HG02610 (cell line): Measurements from ENCODE around the gene ALAS2.
"Not testable (repeated sequence)": the region's sequence is repeated elsewhere in the genome, so short reads cannot be mapped to it uniquely, and the experiment has no call there.

ENCODE experiments used
- ATAC-seq: cut with Tn5 transposase; IDR thresholded peaks from one replicate; pipeline ENCODE4 v1.9.1; 2021; ENCODE audit warnings: mild to moderate bottlenecking, moderate library complexity; ENCODE audit not compliant: unreplicated experiment

ALAS2 gene

DNA sequence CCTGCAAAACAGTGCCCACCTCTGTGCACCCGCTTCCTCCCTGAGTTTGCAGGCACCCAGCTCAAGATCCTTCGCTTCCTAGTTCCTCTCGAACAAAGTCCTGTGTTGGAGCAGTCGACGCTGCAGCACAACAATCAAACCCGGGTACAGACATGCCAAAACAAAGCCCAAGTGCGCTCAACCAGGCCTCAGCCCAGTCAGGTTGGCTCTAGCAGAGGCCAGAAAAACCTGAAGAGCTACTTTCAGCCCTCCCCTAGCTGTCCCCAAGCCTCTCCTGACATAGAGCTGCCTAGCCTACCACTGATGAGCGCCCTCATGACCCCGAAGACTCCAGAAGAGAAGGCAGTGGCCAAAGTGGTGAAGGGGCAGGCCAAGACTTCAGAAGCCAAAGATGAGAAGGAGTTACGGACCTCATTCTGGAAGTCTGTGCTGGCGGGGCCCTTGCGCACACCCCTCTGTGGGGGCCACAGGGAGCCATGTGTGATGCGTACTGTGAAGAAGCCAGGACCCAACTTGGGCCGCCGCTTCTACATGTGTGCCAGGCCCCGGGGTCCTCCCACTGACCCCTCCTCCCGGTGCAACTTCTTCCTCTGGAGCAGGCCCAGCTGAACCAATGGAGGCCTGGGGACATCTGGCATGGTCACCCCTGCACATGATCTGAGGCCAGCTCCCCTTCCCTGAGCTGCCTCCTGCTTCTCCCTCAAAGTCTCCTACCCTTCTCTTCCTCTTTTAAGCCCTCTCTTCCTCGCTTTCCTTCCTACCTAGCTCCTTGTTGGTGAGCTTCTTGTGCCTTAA, 23.8 kb downstream of the ALAS2 start:
- ATAC-seq, result no peak

DNA sequence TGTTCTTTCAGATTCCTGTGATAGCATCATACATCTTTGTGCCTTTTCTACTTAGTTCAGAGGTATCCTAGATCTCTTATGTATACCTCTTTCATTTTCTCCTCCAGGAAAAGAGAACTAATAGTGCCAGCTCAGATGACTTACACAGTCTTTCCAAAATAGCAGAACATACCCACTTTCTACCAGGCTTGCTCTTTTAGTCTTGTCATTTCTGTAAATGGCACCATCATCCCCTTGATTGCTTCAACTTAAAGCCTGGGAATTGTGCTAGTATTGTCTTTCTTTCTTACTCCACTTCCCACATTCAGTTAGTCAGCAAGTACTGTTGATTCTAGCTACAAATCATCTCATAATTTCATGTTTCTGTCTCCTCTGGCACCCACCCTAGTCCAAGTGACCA, 25.5 kb downstream of the ALAS2 start:
- ATAC-seq, result no peak

DNA sequence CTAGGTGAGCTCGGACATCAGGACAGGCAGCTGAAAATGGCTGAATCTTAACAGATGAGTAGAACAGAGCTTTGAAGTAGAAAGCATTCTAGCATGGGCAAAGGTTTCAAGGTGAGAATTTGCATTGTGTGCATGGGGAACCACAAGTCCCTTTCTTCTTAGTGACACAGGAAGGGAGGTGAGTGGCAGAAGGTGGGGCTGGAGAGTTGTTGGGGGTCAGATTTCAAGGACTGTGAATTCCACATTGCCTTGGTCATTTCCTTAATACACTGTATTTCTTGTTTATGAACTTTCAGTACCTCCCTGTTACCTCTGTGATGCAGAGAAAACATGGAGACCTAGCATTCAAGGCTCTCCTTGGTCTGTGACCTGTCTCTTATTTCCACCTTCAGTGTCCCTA, 26.5 kb downstream of the ALAS2 start:
- ATAC-seq, result no peak

DNA sequence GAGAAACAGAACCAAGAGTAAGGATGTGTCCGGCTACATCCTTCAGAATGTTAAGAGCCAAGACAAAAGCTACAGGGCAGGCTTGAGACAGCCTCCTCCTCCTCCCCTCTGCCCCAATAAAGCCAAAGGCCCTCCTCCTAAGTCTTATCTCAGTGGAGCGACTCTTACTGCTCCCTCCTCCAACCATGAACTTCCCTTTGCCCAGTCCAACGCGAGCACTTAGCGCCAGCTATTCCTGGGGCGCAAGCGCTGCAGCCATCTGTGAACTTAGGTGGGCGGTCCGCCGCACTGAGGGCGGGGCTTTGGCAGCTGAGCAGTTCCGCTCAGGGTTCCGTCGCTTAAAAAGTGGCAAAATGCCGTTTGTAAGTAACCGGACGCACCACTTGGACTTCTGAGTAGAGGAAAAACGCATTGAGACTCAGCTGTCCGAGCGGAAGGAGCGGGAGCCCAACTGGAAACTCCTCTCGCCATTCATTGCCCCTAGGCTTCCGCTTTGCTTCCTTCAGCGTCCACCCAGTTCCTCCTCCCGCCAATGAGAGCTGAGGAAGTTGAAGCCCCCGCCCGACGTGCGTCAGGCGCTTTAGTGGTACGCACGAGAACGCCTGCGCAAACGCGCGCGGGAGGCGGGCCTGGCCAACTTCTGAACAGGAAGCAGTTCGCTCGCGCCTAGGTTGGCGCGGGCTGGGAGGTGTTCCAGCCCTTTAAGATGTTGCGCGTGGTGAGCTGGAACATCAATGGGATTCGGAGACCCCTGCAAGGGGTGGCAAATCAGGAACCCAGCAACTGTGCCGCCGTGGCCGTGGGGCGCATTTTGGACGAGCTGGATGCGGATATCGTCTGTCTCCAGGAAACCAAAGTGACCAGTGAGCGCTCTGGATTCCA, 30.8 kb downstream of the ALAS2 start, which contains the start of gene APEX2:
Gene APEX2, plus strand, starts transcription at position 647 of the 882 bp plus-strand sequence. Its CDS starts 60 bp downstream, at position 707.
- peak; percentile 91 for ATAC-seq

DNA sequence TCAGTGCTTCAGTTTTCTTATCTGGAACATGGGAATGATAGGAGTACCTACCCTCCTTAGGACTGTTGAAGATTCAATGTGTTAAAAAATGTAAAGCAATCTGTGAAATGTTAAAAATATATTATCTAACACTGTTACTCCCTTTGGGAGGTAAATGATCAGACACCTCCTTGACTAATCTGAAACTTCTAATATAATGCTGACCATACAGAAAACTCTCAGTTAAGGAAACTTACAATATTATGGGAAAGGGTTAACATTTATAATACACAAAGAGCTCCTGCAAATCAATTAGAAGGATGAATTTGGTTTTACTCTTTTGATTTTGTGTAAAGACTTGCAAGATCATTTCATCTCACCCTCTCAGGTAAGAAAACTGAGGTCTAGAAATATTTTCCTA, 35.2 kb downstream of the ALAS2 start:
- no peak for ATAC-seq

DNA sequence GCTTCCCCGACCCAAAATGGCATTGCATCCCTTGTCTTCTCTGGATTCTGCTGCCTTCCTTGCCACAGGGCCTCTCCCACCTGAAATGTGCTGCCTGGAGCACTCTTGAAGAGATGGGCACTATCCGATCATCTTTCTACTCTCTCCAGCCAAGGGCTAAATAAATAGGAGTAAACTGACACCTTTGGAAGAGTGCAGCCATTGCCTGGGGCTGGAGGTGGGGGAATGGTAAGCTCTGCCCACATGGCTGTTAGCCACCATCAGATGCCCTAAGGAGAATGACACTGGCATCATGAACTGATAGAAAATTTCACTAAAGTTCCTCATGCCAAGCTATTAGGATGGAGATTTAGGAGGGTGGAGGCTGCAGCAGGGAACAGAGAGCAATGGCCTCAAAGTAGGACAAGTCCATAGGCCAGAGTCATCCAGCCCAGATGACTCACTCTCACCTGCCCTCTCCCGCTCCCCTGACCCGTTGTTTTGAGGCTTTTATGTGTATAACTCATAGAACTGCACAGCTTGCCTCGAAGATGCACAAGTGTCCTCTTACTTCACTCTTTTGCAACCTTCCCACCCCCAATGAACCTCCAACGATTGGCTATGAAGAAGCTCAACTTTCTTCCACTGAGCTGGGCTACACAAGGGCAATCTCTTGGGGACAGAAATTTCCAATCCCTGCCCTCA, 36.0 kb downstream of the ALAS2 start:
- ATAC-seq, result no peak

DNA sequence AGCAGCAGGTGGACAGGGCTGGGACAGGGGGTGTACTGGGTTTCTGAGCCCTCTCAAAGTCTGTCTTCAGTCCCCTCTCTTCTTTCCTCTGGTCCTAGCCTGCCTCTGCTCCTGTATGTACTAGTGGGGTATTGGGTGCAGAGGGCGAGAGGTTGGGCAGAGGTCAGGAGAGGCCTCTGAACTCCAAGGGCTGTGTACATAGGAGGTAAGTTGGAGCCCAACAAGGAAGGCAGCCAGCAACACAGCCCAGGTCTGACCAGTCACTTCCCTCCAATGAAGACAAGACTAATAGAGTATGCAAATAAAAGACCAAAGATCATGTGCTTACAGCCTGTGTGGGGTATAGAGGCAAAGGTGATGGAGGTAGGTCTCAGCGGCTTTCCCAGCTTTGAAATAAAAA, 36.7 kb downstream of the ALAS2 start, which contains the start of gene PFKFB1:
Gene PFKFB1, minus strand, starts transcription at position 90 of the 400 bp plus-strand sequence. CDS start 181 bp downstream, outside the sequence.
- ATAC-seq, result no peak

DNA sequence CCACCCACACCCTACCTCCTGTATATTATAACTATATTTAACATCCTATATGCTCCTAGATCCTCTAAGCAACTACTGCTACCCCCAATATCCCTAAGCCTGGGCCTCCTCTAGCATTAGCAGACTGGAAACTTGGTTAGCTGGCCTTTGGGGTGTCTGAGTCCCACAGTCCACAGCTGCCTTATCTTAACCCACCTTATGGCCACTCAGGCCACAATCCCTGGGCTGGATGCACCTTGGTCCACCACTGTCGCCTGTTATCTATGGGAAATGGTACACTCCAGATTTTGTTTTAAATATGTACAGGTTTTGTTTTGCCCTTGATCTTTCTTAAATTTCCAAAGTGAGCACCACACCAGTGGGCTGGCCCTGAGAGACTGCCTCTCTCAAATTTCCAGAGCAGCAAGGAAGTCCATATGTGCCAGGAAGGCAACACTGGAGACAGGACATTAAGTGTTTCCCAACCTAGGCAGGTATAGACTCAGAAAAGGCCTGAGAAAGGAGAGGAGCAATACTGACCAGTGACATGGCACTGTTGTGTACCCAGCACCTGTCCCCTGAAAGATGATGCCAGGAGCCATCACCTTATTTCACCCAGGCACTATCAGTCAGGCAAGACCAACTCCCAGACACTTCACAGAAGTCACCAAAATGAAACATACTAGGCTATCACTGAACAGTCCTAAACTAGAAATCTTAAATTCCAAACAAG, 37.7 kb downstream of the ALAS2 start:
- ATAC-seq, result no peak

DNA sequence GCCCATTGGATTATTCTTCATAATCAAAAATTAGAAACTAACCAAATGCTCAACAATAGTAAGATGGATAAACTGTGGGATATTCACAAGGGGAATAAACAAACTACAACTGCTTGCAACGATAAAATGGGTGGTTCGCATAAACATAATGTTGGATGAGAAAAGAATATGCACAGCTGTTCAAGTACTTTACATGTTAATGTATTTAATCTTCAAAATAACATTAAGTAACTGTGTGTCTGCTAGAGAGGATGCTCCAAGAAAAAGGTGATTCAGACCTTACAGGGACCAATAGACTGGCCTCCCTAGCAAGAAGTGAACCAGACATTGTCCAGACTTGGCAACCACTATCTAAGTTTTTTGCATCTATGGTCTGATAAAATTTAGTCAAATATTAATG, 39.1 kb downstream of the ALAS2 start:
- ATAC-seq, result no peak

DNA sequence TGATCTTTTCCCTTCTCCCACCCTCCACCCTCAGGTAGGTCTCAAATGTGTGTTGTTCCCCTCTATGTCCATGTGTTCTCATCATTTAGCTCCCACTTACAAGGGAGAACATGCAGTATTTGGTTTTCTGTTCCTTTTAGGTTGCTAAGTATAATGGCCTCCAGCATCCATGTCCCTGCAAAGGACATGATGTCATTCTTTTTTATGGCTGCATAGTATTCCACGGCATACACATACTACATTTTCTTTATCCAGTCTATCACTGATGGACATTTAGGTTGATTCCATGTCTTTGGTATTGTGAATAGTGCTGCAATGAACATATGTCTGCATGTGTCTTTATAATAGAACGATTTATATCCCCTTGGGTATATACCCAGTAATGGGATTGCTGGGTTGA, 47.5 kb downstream of the ALAS2 start:
- ATAC-seq, result not testable (repeated sequence)

DNA sequence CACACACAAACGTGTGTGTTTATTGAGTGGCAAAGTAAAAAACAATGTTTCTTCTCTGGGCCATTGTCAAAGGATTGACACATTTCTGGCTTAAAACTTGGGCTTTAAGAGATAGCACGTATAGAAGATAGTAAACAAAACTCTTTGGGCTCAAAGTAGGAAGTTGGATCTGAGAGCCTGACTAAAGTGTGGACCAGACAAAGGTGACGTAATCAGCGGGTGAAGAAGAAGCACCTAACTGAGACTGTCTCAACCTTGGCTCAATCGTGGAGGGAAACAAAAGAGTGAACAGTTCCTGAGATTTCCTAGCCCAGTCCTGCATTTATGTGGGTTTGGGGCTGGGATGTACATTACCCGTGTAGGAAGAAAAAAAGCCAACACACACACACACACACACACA, 50.4 kb downstream of the ALAS2 start:
- no peak for ATAC-seq

DNA sequence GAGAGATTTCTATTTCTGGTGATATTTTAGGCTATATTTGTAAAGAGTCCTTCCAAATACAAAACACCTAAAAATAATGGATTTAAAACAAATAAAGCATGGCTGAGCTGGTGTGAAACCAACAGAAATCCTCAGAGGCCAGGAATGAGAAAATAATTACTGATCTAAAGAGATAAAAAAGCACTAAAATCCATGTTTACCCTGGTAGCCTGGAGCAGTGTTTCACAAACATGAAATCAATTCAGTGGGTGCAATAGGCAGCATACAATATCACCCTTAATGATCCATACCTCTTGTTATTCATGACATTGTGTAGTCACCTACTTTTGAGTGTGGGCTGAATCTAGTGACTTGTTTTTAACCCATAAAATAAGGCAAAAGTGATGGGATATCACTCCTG, 51.3 kb downstream of the ALAS2 start:
- no peak for ATAC-seq

DNA sequence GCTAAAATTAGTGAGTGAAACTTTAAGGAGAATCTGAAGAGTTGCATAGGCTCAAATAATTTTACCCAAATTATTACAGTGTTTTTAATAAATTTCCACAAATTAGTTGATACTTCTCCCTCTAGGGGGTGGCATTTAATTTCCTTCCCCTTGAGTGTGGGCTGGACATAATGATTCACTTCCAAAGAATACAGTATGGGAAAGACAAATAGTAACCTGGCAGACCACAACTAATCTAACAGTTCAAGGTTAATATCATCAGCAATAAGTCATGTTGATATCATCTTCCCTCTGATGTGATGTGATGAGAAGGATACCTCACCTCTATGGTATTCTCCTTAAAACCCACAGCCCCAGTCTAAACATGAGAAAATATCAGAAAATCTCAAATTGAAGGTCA, 52.3 kb downstream of the ALAS2 start:
- no peak for ATAC-seq

DNA sequence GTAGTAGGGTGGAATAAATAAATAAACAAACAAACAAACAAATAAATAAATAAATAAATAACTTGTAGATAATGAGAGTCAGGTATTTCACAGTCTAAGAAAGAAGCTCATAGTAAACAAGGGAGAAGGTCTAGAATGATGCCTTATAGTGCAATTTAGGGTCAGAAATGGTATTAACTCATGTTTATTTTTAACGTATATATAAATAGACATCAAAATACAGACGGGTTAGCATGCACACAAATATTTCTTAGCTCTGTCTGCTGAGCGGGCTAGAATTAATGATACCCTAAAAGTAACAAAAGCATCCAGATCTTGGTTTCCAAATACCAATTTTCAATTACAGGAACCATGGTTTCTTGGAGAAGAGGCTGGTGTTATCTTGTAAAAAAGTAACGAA, 53.4 kb downstream of the ALAS2 start:
- no peak for ATAC-seq

DNA sequence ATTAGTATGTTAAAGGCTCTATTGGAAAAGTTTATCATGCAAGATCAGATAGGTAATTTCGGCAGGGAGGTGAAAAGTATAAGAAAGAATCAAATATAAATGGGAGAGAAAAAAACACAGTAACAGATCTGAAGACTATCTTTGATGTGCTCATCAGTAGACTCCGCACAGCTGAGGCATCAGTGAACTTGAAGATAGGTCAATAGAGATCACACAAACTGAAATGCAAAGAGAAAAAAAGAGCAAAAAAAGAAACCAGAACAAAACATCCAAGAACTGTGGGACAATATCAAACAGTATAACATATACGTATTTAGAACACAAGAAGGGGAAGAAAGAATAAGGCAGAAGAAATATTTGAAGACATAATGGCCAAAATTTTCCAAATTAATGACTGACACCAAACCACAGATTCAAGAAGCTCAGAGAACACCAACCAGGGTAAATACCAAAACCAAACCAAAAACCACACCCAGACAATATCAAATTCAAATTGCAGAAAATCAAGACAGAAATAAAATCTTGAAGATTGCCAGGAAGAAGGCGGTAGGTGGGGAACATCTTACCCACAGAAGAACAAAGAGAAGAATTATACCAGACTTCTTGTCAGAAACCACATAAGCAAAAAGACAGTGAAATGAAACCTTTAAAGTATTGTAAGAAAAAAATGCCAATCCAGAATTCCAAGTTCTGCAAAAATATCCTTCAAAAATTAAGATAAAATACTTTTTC, 65.8 kb downstream of the ALAS2 start:
- ATAC-seq, result no peak

DNA sequence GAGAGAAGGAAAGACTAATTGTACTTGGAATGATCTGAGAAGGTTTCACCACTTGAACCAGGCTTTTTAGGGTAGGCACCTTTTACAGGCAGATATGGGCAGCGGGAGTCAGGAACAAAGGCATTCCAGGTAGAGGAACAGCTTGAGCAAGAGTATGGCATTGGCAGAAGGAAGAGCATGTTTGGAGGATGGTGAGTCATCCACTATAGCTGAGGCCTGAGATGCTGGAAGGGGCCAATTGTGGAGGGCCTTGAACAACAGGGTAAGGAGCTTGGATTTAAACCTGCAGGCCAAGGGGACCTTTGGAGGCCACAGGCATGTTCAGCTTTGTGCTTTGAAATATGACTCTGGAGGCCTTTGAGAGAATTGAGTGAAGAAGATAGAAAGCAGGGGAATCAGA, 69.0 kb downstream of the ALAS2 start:
- no peak for ATAC-seq
